ENCODE measurements around the gene CARMIL3.
"Not testable (repeated sequence)": the region's sequence is repeated elsewhere in the genome, so short reads cannot be mapped to it uniquely, and the experiment has no call there.

Gene CARMIL3

GRCh38 chr14:24013654-24014514 lies 37.9 kb upstream of the CARMIL3 start:
- no peak overlapping the region for H3K9ac ChIP-seq (ENCODE audit: insufficient read length, low read depth)
- no peaks in the 10 kb centered on the region for H3K4me1 ChIP-seq (ENCODE audit: insufficient read depth, insufficient read length)
- TF ChIP-seq ZNF274 (IDR thresholded peaks at IDR 0.05; ENCODE audit: low read depth, low read length) (no peak), YY1 (IDR thresholded peaks at IDR 0.05; ENCODE audit: insufficient read depth, insufficient read length) (no peak), SUZ12 (IDR thresholded peaks at IDR 0.05; ENCODE audit: extremely low read depth, insufficient read depth, insufficient read length) (no peak)
- no peak overlapping the region for H3K4me3 ChIP-seq (ENCODE audit: insufficient read length, low read depth)
- H3K27me3 ChIP-seq (ENCODE audit: insufficient read depth, insufficient read length) = no peaks in the 10 kb centered on the region
- no peaks in the 10 kb centered on the region for H3K36me3 ChIP-seq (ENCODE audit: insufficient read depth, insufficient read length, low read length)
- peak; percentile 43 for DNase-seq (ENCODE audit: low read depth, low spot score)
- no peaks in the 10 kb centered on the region; the same call in 1 of the 2 replicates for H3K9me3 ChIP-seq (ENCODE audit: insufficient read depth, low read length)

- H3K9me3 ChIP-seq (ENCODE audit: insufficient read depth, low read length); H3K36me3 ChIP-seq (ENCODE audit: insufficient read depth, insufficient read length, low read length); H3K27me3 ChIP-seq (ENCODE audit: insufficient read depth, insufficient read length); H3K4me1 ChIP-seq (ENCODE audit: insufficient read depth, insufficient read length); DNase-seq (ENCODE audit: low read depth, low spot score); H3K9ac ChIP-seq (ENCODE audit: insufficient read length, low read depth); H3K4me3 ChIP-seq (ENCODE audit: insufficient read length, low read depth): not testable (repeated sequence)
These were observed 36.1 kb upstream of the CARMIL3 start for GRCh38 chr14:24015745-24016144.

GRCh38 chr14:24018978-24019377 lies 32.8 kb upstream of the CARMIL3 start:
- H3K9me3 ChIP-seq (ENCODE audit: insufficient read depth, low read length); H3K4me3 ChIP-seq (ENCODE audit: insufficient read length, low read depth); H3K27me3 ChIP-seq (ENCODE audit: insufficient read depth, insufficient read length); H3K4me1 ChIP-seq (ENCODE audit: insufficient read depth, insufficient read length); H3K9ac ChIP-seq (ENCODE audit: insufficient read length, low read depth); H3K36me3 ChIP-seq (ENCODE audit: insufficient read depth, insufficient read length, low read length); DNase-seq (ENCODE audit: low read depth, low spot score): not testable (repeated sequence)

- not testable (repeated sequence) for H3K4me3 ChIP-seq (ENCODE audit: insufficient read length, low read depth); H3K9me3 ChIP-seq (ENCODE audit: insufficient read depth, low read length); H3K27me3 ChIP-seq (ENCODE audit: insufficient read depth, insufficient read length); H3K9ac ChIP-seq (ENCODE audit: insufficient read length, low read depth); DNase-seq (ENCODE audit: low read depth, low spot score); H3K36me3 ChIP-seq (ENCODE audit: insufficient read depth, insufficient read length, low read length); H3K4me1 ChIP-seq (ENCODE audit: insufficient read depth, insufficient read length)
These were observed 31.9 kb upstream of the CARMIL3 start for GRCh38 chr14:24019944-24020343.

- H3K4me1 ChIP-seq (ENCODE audit: insufficient read depth, insufficient read length); H3K9me3 ChIP-seq (ENCODE audit: insufficient read depth, low read length); H3K27me3 ChIP-seq (ENCODE audit: insufficient read depth, insufficient read length); H3K4me3 ChIP-seq (ENCODE audit: insufficient read length, low read depth); DNase-seq (ENCODE audit: low read depth, low spot score); H3K9ac ChIP-seq (ENCODE audit: insufficient read length, low read depth); H3K36me3 ChIP-seq (ENCODE audit: insufficient read depth, insufficient read length, low read length): not testable (repeated sequence)
These were observed 31.3 kb upstream of the CARMIL3 start for GRCh38 chr14:24020520-24020919.

GRCh38 chr14:24024939-24025418 lies 26.8 kb upstream of the CARMIL3 start:
- not testable (repeated sequence) for H3K4me3 ChIP-seq (ENCODE audit: insufficient read length, low read depth); H3K27me3 ChIP-seq (ENCODE audit: insufficient read depth, insufficient read length); DNase-seq (ENCODE audit: low read depth, low spot score); H3K9ac ChIP-seq (ENCODE audit: insufficient read length, low read depth); H3K4me1 ChIP-seq (ENCODE audit: insufficient read depth, insufficient read length); H3K36me3 ChIP-seq (ENCODE audit: insufficient read depth, insufficient read length, low read length); H3K9me3 ChIP-seq (ENCODE audit: insufficient read depth, low read length)

- not testable (repeated sequence) for DNase-seq (ENCODE audit: low read depth, low spot score); H3K36me3 ChIP-seq (ENCODE audit: insufficient read depth, insufficient read length, low read length); H3K9ac ChIP-seq (ENCODE audit: insufficient read length, low read depth); H3K4me3 ChIP-seq (ENCODE audit: insufficient read length, low read depth); H3K27me3 ChIP-seq (ENCODE audit: insufficient read depth, insufficient read length); H3K4me1 ChIP-seq (ENCODE audit: insufficient read depth, insufficient read length)
- peaks cover 13% of the 10 kb centered on the region; the same call in 1 of the 2 replicates for H3K9me3 ChIP-seq (ENCODE audit: insufficient read depth, low read length)
These were observed 22.1 kb upstream of the CARMIL3 start for GRCh38 chr14:24029687-24030086.

GRCh38 chr14:24031331-24031730 lies 20.5 kb upstream of the CARMIL3 start:
- H3K36me3 ChIP-seq (ENCODE audit: insufficient read depth, insufficient read length, low read length); H3K27me3 ChIP-seq (ENCODE audit: insufficient read depth, insufficient read length); DNase-seq (ENCODE audit: low read depth, low spot score); H3K9ac ChIP-seq (ENCODE audit: insufficient read length, low read depth); H3K4me1 ChIP-seq (ENCODE audit: insufficient read depth, insufficient read length); H3K4me3 ChIP-seq (ENCODE audit: insufficient read length, low read depth): not testable (repeated sequence)
- H3K9me3 ChIP-seq (ENCODE audit: insufficient read depth, low read length) = peaks cover 13% of the 10 kb centered on the region; the same call in 1 of the 2 replicates
